ENCODE data around the gene ACAP2. TPM values are rescaled to one million over a fixed set of nuclear protein-coding genes. Genes with fewer than 3 reads are reported as not detected.
"Not testable (repeated sequence)": the region's sequence is repeated elsewhere in the genome, so short reads cannot be mapped to it uniquely, and the experiment has no call there.

The ACAP2 gene
- total RNA-seq, 1 experiment from 2014 or later = 42.9 TPM

DNA sequence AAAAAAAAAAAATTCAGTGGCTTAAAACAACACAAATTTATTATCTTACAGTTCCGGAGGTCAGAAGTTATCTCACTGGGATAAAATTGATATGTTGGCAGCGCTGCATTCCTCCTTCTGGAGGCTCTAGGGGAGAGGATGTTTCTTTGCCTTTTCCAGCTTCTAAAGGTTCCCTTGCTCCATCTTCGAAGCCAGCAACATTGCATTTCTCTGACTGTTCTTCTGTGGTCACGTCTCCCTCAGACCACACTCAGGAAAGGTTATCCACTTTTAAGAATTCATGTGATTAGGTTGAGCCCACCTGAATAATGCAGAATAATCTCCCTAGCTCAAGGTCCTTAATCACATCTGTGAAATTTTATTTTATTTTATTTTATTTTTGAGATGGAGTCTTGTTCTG is 23.4 kb upstream of the ACAP2 start:
- intact Hi-C loops (cut with micrococcal nuclease; ENCODE audit: unreplicated experiment) = no loop called here
- POLR2A ChIA-PET = no interaction called here
- Histone ChIP-seq H3K9me3 (no peaks in the 10 kb centered on the region), H3K27me3 (replicated peaks; ENCODE audit: control insufficient read depth, insufficient read depth, low read length) (no peaks in the 10 kb centered on the region), H3K36me3 (ENCODE audit: control insufficient read depth, insufficient read depth, low read length) (no peaks in the 10 kb centered on the region), H3K4me3 (ENCODE audit: low read depth, low read length) (no peak overlapping the region), H3K4me1 (no peaks in the 10 kb centered on the region)
- H3K27ac Mint-ChIP-seq (ENCODE audit: unreplicated experiment) = no peak overlapping the region
- no peaks in the 10 kb centered on the region for H3K36me3 Mint-ChIP-seq (ENCODE audit: insufficient read depth, unreplicated experiment)
- CTCF ChIA-PET = no interaction called here
- DNase-seq = no peak
- H3K4me1 Mint-ChIP-seq (ENCODE audit: low read depth, unreplicated experiment) = peaks cover under 1% of the 10 kb centered on the region
- peaks cover 17% of the 10 kb centered on the region for H3K9me3 Mint-ChIP-seq (ENCODE audit: unreplicated experiment)
- BruUV-seq (replicated peaks) = no TSS peak
- H3K4me3 Mint-ChIP-seq (ENCODE audit: unreplicated experiment) = no peak overlapping the region
- no peak for TF ChIP-seq CTCF (IDR thresholded peaks at IDR 0.05; ENCODE audit: insufficient read depth in 1 of 2, low read depth in 1 of 2, low read length in 1 of 2, severe bottlenecking in 1 of 2, unreplicated experiment in 1 of 2)
- no peaks in the 10 kb centered on the region for H3K27me3 Mint-ChIP-seq (ENCODE audit: insufficient read depth, unreplicated experiment)

- H3K27me3 ChIP-seq (replicated peaks; ENCODE audit: control insufficient read depth, insufficient read depth, low read length); H3K36me3 ChIP-seq (ENCODE audit: control insufficient read depth, insufficient read depth, low read length); H3K36me3 Mint-ChIP-seq (ENCODE audit: insufficient read depth, unreplicated experiment); H3K27ac Mint-ChIP-seq (ENCODE audit: unreplicated experiment); H3K4me1 ChIP-seq; H3K9me3 Mint-ChIP-seq (ENCODE audit: unreplicated experiment); H3K9me3 ChIP-seq; POLR2A ChIA-PET; H3K4me1 Mint-ChIP-seq (ENCODE audit: low read depth, unreplicated experiment); DNase-seq; BruUV-seq (replicated peaks); intact Hi-C loops (cut with micrococcal nuclease; ENCODE audit: unreplicated experiment); H3K27me3 Mint-ChIP-seq (ENCODE audit: insufficient read depth, unreplicated experiment); CTCF ChIA-PET; H3K4me3 Mint-ChIP-seq (ENCODE audit: unreplicated experiment); H3K4me3 ChIP-seq (ENCODE audit: low read depth, low read length): not testable (repeated sequence)
These were observed 20.1 kb upstream of the ACAP2 start for GRCh38 chr3:195462922-195463321.

DNA sequence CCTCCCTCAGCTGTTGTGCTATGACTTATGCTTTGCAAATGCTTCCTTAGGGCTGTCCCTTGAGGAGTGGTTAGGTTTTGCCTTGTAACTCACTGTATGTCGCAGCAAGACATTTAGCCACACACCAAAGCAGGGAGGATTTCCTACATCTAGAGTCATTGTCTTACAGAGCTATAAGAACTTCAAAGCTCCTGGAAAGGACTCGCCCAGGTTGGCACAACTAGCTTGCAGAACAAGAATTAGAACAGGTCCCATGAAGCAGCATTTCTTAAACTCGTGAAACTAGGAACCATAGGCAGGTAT is 19.4 kb upstream of the ACAP2 start:
- H3K4me1 ChIP-seq = peaks cover 5% of the 10 kb centered on the region; the same call in 1 of the 2 replicates
- TF ChIP-seq CTCF (IDR thresholded peaks at IDR 0.05; ENCODE audit: insufficient read depth in 1 of 2, low read depth in 1 of 2, low read length in 1 of 2, severe bottlenecking in 1 of 2, unreplicated experiment in 1 of 2) = no peak
- no peaks in the 10 kb centered on the region for H3K27me3 Mint-ChIP-seq (ENCODE audit: insufficient read depth, unreplicated experiment)
- ChIA-PET POLR2A (no interaction called here), CTCF (no interaction called here)
- H3K4me3 ChIP-seq (ENCODE audit: low read depth, low read length) = no peak overlapping the region
- H3K36me3 Mint-ChIP-seq (ENCODE audit: insufficient read depth, unreplicated experiment) = no peaks in the 10 kb centered on the region
- intact Hi-C loops (cut with micrococcal nuclease; ENCODE audit: unreplicated experiment) = no loop called here
- H3K4me1 Mint-ChIP-seq (ENCODE audit: low read depth, unreplicated experiment) = no peaks in the 10 kb centered on the region
- no peak overlapping the region for H3K4me3 Mint-ChIP-seq (ENCODE audit: unreplicated experiment)
- no peak for DNase-seq
- no peaks in the 10 kb centered on the region for H3K36me3 ChIP-seq (ENCODE audit: control insufficient read depth, insufficient read depth, low read length)
- H3K9me3 ChIP-seq = no peaks in the 10 kb centered on the region
- no TSS peak for BruUV-seq (replicated peaks)
- H3K27me3 ChIP-seq (replicated peaks; ENCODE audit: control insufficient read depth, insufficient read depth, low read length) = no peaks in the 10 kb centered on the region
- H3K27ac Mint-ChIP-seq (ENCODE audit: unreplicated experiment) = no peak overlapping the region
- no peaks in the 10 kb centered on the region for H3K9me3 Mint-ChIP-seq (ENCODE audit: unreplicated experiment)

DNA sequence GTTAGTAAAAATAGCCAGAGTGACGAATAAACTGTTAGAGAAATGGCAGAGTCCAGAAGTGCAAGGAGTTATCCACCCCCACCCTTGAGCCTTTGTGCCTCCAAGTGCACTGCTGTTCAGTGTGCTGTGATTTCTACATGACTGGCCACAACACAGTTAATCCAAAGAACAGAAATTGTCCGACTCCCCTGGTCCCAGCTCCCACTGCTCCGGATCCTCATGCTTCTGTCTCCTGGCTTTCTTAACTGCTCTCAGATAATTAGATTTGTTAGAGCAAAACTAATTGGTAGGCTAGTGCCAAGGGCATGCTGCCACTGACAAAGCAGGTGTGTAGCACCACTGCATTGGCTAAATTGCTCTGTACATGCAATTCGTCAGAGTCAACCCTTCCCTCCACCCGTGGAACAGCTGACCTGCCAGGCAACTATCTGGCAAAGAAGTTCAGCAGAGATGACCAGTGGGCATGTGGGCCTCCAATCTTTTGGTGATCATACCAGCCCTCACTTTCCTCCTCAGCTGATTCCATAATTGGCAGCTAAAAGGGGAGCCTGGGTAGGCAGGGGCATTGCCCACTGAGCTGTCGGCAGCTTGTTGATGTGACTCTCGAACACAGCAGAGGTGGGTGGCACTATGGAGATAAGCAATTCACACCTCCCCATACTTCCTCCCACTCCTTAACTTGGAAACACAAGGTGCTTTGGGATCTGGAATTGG is 18.9 kb upstream of the ACAP2 start:
- H3K36me3 ChIP-seq (ENCODE audit: control insufficient read depth, insufficient read depth, low read length) = no peaks in the 10 kb centered on the region
- no TSS peak for BruUV-seq (replicated peaks)
- DNase-seq = no peak
- H3K4me3 ChIP-seq (ENCODE audit: low read depth, low read length) = no peak overlapping the region
- ChIA-PET CTCF (no interaction called here), POLR2A (no interaction called here)
- no peaks in the 10 kb centered on the region for H3K9me3 ChIP-seq
- no peaks in the 10 kb centered on the region for H3K27me3 ChIP-seq (replicated peaks; ENCODE audit: control insufficient read depth, insufficient read depth, low read length)
- Mint-ChIP-seq H3K4me3 (ENCODE audit: unreplicated experiment) (no peak overlapping the region), H3K4me1 (ENCODE audit: low read depth, unreplicated experiment) (no peaks in the 10 kb centered on the region), H3K27me3 (ENCODE audit: insufficient read depth, unreplicated experiment) (no peaks in the 10 kb centered on the region), H3K9me3 (ENCODE audit: unreplicated experiment) (no peaks in the 10 kb centered on the region), H3K27ac (ENCODE audit: unreplicated experiment) (no peak overlapping the region), H3K36me3 (ENCODE audit: insufficient read depth, unreplicated experiment) (no peaks in the 10 kb centered on the region)
- TF ChIP-seq CTCF (IDR thresholded peaks at IDR 0.05; ENCODE audit: insufficient read depth in 1 of 2, low read depth in 1 of 2, low read length in 1 of 2, severe bottlenecking in 1 of 2, unreplicated experiment in 1 of 2) = no peak
- intact Hi-C loops (cut with micrococcal nuclease; ENCODE audit: unreplicated experiment) = no loop called here
- H3K4me1 ChIP-seq = peaks cover 5% of the 10 kb centered on the region; the same call in 1 of the 2 replicates

All from Caco-2 (cell line).